ENCODE measurements around the gene PLPPR4.

PLPPR4 gene

GRCh38 chr1:99331083-99331482 lies 66.8 kb downstream of the PLPPR4 start:
- H3K4me3 ChIP-seq (ENCODE audit: low read depth, low read length), result no peak overlapping the region
- DNase-seq (ENCODE audit: low read depth), result no peak

DNA sequence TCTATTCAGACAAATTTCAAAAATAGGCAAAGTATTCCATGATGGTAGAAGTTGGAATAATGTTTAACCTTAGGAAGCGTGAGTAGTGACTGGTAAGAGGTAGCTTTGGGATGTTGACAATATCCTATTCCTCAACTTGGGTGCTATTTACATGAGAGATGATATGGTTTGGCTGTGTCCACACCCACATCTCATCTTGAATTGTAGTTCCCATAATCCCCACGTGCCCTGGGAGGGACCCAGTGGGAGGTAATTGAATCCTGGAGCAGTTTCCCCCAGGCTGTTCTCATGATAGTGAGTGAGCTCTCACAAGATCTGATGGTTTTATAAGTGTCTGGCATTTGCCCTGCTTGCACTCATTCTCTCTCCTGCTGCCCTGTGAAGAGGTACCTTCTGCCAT lies 67.3 kb downstream of the PLPPR4 start:
- no peak for DNase-seq (ENCODE audit: low read depth)
- no peak overlapping the region for H3K4me3 ChIP-seq (ENCODE audit: low read depth, low read length)

DNA sequence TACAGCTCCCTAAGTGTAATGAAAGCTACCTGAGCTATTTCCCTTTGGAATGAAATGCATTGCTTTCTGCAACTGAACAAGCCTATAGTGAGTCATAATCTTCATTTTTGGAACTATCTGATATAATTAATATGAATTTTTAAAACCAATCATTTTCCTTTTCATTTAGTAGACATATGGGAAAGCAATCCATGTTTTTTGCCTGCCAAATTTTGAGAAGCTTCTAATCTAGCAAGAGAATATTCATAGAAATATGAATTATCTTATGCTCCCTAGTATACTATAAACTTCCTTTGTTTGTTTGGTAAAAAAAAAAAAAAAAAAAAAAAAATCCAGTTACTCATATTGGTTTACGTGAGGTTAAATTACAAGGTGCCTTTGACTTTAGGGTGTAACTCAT lies 68.3 kb downstream of the PLPPR4 start:
- DNase-seq (ENCODE audit: low read depth), result no peak
- no peak overlapping the region for H3K4me3 ChIP-seq (ENCODE audit: low read depth, low read length)

DNA sequence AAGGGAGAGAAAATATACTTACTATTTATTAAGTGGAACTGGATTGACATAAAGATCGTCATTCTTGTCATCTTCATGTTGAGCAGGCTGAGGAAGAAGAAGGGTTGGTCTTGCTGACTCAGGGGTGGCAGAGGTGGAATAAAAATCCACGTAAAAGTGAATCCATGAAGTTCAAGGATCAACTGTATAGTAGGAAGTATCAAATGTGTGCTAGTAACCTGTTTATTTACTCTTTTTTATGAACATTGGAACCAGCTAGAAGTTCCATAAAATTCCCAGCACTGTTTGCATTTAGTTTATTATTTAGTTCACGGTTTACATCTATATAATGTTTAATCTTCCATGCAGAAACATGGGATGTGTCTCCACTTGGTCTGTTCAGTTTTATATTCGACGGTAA lies 70.7 kb downstream of the PLPPR4 start:
- H3K4me3 ChIP-seq (ENCODE audit: low read depth, low read length), result no peak overlapping the region

DNA sequence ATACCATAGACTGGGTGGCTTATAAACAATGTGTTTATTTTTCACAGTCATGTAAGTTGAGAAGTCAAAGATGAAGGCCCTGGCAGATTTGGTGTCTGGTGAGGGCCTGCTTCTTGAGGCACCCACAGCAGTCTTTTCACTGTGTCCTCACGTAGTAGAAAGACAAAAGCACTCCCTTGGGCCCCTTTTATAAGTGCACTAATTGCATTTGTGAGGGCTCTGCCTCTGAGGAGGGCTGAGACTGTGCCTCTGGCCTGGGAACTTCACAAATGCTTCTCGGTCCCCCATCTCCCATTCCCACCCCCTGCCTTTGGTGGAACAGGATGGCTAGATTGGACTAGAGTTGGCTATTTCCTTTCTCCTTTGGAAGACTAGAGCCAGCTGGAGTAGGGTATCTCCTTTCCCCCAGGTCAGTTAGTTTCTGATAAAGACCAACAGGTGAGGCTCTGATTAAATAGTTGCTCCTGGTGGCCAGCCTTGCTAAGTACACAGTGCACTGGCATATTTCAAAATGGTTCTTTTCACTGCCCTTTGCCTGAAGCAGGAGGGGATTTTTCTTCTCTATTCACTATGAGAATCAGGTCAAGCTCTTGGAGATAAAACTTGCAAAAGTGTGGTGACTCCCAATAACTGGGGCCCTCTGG lies 82.9 kb downstream of the PLPPR4 start:
- no peak overlapping the region for H3K4me3 ChIP-seq (ENCODE audit: low read depth, low read length)
- DNase-seq (ENCODE audit: low read depth), result no peak

More for the DNA sequence above, 70.7 kb downstream of the PLPPR4 start:
- DNase-seq (ENCODE audit: low read depth), result no peak

DNA sequence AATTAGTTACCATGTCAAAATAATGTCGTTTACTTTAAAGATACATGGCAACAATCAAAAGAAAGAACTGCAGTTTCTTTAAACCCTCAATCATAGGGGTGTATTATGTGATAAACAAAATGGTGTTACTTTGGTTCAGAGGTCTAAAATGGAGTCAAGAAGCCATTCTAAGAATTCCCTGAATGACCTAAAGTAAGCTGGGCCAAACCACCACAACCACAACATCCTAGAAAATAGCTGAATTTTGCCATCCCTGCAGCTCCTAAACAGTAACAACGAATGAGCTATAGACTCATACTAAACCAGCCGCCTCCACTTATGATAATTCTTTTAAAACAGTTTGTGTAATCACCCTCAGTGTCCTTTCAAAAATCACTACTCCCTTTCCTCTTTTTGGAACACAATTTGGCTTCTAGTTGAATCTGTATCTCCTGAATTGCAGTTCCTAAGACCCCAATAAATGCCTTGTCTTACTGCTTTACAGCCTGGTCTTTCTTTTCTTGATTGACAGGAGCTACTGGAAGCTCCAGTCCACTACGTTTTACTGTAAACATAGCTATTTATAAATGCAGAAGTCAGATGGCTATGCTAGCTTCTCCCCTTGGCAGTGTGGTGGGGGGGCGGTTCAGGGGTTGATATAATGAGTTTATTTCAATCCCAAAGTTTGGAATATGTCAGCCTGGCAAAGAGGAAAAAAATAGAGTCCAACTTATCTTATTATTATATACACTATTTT lies 84.3 kb downstream of the PLPPR4 start:
- no peak for DNase-seq (ENCODE audit: low read depth)
- H3K4me3 ChIP-seq (ENCODE audit: low read depth, low read length), result no peak overlapping the region

DNA sequence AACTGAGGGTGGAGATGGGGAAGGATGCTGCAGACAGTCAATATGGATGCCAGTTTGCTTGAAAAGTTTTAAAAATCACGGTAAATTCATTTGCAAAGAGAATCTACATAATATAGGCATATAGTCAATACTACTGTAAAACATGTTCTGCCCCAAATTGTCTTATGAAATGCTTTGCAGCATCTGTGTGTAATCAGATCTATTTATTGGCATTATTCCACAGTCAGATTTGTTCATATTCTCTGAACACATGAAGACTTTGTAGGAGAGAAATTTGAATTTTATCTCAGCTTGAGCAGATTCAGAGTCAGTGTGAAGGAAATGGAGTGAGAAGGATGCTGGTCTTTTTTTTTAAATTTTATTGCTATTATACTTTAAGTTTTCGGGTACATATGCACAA lies 88.5 kb downstream of the PLPPR4 start:
- DNase-seq (ENCODE audit: low read depth), result no peak
- H3K4me3 ChIP-seq (ENCODE audit: low read depth, low read length), result no peak overlapping the region

DNA sequence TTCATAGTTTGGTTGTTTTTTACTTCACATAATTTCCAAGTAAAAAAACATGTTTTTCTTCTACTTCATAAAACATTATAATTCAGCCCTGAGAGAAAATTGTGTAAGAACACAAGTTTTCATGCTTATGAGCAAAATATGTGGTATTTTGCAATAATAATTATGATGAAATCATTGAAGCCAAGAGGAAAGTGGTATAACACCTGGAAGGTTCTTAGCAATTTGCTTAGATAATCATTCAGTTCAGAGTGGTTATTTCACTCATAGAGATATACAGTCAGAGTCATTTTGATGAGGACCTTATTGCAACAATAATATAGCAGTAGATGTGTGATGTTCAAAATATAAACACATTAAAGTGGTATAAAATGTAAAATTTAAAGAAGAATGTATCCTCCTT lies 94.5 kb downstream of the PLPPR4 start:
- H3K4me3 ChIP-seq (ENCODE audit: low read depth, low read length), result no peak overlapping the region
- DNase-seq (ENCODE audit: low read depth), result no peak
